Stimulated activated naive B cell treated with anti-CD40 and anti-IgM and Interleukin-4, amounts not matched to agents 10 μg/mL and 1 μg/mL and 100 μg/mL, for 72 hours (primary cell): ENCODE measurements around the gene SPTB.

Source experiments
- ATAC-seq, 2 donors: fragments of 150-1000 bp; cut with Tn5 transposase; replicated peaks; 2 replicates each; pipeline ENCODE4 v1.10.0; 2021; ENCODE audit warnings: moderate library complexity in 1 of 2
- DNase-seq: peaks from one replicate; pipeline ENCODE4 v3.0.0; 2021
- H3K27ac Mint-ChIP-seq: one replicate; pipeline ENCODE4 v1.8.0; 2022; ENCODE audit warnings: mild to moderate bottlenecking, mixed read lengths
- H3K27me3 Mint-ChIP-seq, 2 donors: one replicate each; pipeline ENCODE4 v1.8.0; 2022; ENCODE audit warnings: mixed read lengths in 2 of 2
- H3K36me3 Mint-ChIP-seq, 2 donors: one replicate each; pipeline ENCODE4 v1.8.0; 2022; ENCODE audit warnings: mixed read lengths in 2 of 2, mild to moderate bottlenecking in 1 of 2
- H3K4me1 Mint-ChIP-seq, 2 donors: one replicate each; pipeline ENCODE4 v1.8.0; 2022; ENCODE audit warnings: mixed read lengths in 2 of 2, mild to moderate bottlenecking in 1 of 2
- H3K4me3 Mint-ChIP-seq, 2 donors: one replicate each; pipeline ENCODE4 v1.8.0; 2022; ENCODE audit warnings: mild to moderate bottlenecking in 2 of 2, mixed read lengths in 2 of 2, moderate library complexity in 1 of 2
- H3K9me3 Mint-ChIP-seq, 2 donors: one replicate each; pipeline ENCODE4 v1.8.0; 2022; ENCODE audit warnings: mixed read lengths in 2 of 2, mild to moderate bottlenecking in 1 of 2

SPTB gene

GRCh38 chr14:64790478-64790877 is 89.2 kb downstream of the SPTB start:
- no peak for DNase-seq
- no peak for ATAC-seq
- H3K9me3 Mint-ChIP-seq = no peaks in the 10 kb centered on the region
- no peaks in the 10 kb centered on the region for H3K36me3 Mint-ChIP-seq
- no peak overlapping the region for H3K4me3 Mint-ChIP-seq
- no peaks in the 10 kb centered on the region for H3K4me1 Mint-ChIP-seq
- no peak overlapping the region for H3K27ac Mint-ChIP-seq
- H3K27me3 Mint-ChIP-seq = peaks cover 2 to 10% of the 10 kb centered on the region in 2 donors

GRCh38 chr14:64789696-64790095 is 90.0 kb downstream of the SPTB start:
- Mint-ChIP-seq H3K4me1 (no peaks in the 10 kb centered on the region), H3K27ac (no peak overlapping the region), H3K4me3 (no peak overlapping the region), H3K9me3 (no peaks in the 10 kb centered on the region), H3K27me3 (peaks cover 0 to 10% of the 10 kb centered on the region in 2 donors), H3K36me3 (no peaks in the 10 kb centered on the region)
- no peak for DNase-seq
- no peak for ATAC-seq

GRCh38 chr14:64788706-64789105 is 91.0 kb downstream of the SPTB start:
- H3K36me3 Mint-ChIP-seq = no peaks in the 10 kb centered on the region
- H3K4me3 Mint-ChIP-seq = no peak overlapping the region
- H3K4me1 Mint-ChIP-seq = no peaks in the 10 kb centered on the region
- DNase-seq (no peak), ATAC-seq (no peak)
- H3K27ac Mint-ChIP-seq = no peak overlapping the region
- no peaks in the 10 kb centered on the region for H3K9me3 Mint-ChIP-seq
- H3K27me3 Mint-ChIP-seq = peaks cover 0 to 10% of the 10 kb centered on the region in 2 donors

GRCh38 chr14:64787619-64788018 is 92.1 kb downstream of the SPTB start:
- Mint-ChIP-seq H3K4me3 (no peak overlapping the region), H3K4me1 (no peaks in the 10 kb centered on the region), H3K27me3 (peaks cover 0 to 10% of the 10 kb centered on the region in 2 donors), H3K9me3 (no peaks in the 10 kb centered on the region), H3K36me3 (no peaks in the 10 kb centered on the region), H3K27ac (no peak overlapping the region)
- no peak for ATAC-seq
- DNase-seq = no peak

GRCh38 chr14:64786296-64787149 is 93.2 kb downstream of the SPTB start:
- Mint-ChIP-seq H3K27me3 (peaks cover 0 to 10% of the 10 kb centered on the region in 2 donors), H3K27ac (no peak overlapping the region), H3K36me3 (no peaks in the 10 kb centered on the region), H3K4me1 (no peaks in the 10 kb centered on the region), H3K4me3 (no peak overlapping the region), H3K9me3 (no peaks in the 10 kb centered on the region)
- no peak for DNase-seq
- no peak for ATAC-seq

- Mint-ChIP-seq H3K4me3 (no peak overlapping the region), H3K9me3 (no peaks in the 10 kb centered on the region), H3K27ac (no peak overlapping the region), H3K27me3 (peaks cover 0 to 10% of the 10 kb centered on the region in 2 donors), H3K4me1 (no peaks in the 10 kb centered on the region), H3K36me3 (no peaks in the 10 kb centered on the region)
- no peak for DNase-seq
- ATAC-seq = no peak
These were observed 95.7 kb downstream of the SPTB start for GRCh38 chr14:64784006-64784405.

- Mint-ChIP-seq H3K36me3 (no peaks in the 10 kb centered on the region), H3K4me3 (no peak overlapping the region), H3K9me3 (no peaks in the 10 kb centered on the region), H3K27ac (no peak overlapping the region), H3K27me3 (peaks cover 0 to 7% of the 10 kb centered on the region in 2 donors), H3K4me1 (no peaks in the 10 kb centered on the region)
- ATAC-seq = no peak
- no peak for DNase-seq
These were observed 97.5 kb downstream of the SPTB start for GRCh38 chr14:64782196-64782595.

GRCh38 chr14:64779472-64779871 is 100.2 kb downstream of the SPTB start:
- H3K36me3 Mint-ChIP-seq = no peaks in the 10 kb centered on the region
- no peaks in the 10 kb centered on the region for H3K27me3 Mint-ChIP-seq
- DNase-seq = no peak
- H3K9me3 Mint-ChIP-seq = no peaks in the 10 kb centered on the region
- no peaks in the 10 kb centered on the region for H3K4me1 Mint-ChIP-seq
- H3K4me3 Mint-ChIP-seq = no peak overlapping the region
- ATAC-seq = no peak
- no peak overlapping the region for H3K27ac Mint-ChIP-seq

GRCh38 chr14:64778104-64778754 is 101.5 kb downstream of the SPTB start:
- ATAC-seq = no peak
- no peaks in the 10 kb centered on the region for H3K36me3 Mint-ChIP-seq
- no peak for DNase-seq

GRCh38 chr14:64777461-64777860 is 102.2 kb downstream of the SPTB start:
- Mint-ChIP-seq H3K27ac (no peak overlapping the region), H3K9me3 (no peaks in the 10 kb centered on the region), H3K36me3 (no peaks in the 10 kb centered on the region), H3K4me3 (no peak overlapping the region), H3K4me1 (no peaks in the 10 kb centered on the region), H3K27me3 (no peaks in the 10 kb centered on the region)
- ATAC-seq = no peak
- DNase-seq = no peak

More at GRCh38 chr14:64778104-64778754, 101.5 kb downstream of the SPTB start:
- H3K9me3 Mint-ChIP-seq = no peaks in the 10 kb centered on the region
- no peaks in the 10 kb centered on the region for H3K27me3 Mint-ChIP-seq
- H3K4me1 Mint-ChIP-seq = no peaks in the 10 kb centered on the region
- no peak overlapping the region for H3K4me3 Mint-ChIP-seq
- no peak overlapping the region for H3K27ac Mint-ChIP-seq

GRCh38 chr14:64775081-64775777 is 104.5 kb downstream of the SPTB start:
- Mint-ChIP-seq H3K27ac (no peak overlapping the region), H3K36me3 (no peaks in the 10 kb centered on the region), H3K9me3 (no peaks in the 10 kb centered on the region), H3K4me1 (no peaks in the 10 kb centered on the region), H3K27me3 (no peaks in the 10 kb centered on the region), H3K4me3 (no peak overlapping the region)
- no peak for ATAC-seq
- DNase-seq = no peak

GRCh38 chr14:64774272-64774671 is 105.4 kb downstream of the SPTB start:
- ATAC-seq (no peak), DNase-seq (no peak)
- Mint-ChIP-seq H3K4me1 (no peaks in the 10 kb centered on the region), H3K27ac (no peak overlapping the region), H3K4me3 (no peak overlapping the region), H3K9me3 (no peaks in the 10 kb centered on the region), H3K36me3 (no peaks in the 10 kb centered on the region), H3K27me3 (no peaks in the 10 kb centered on the region)

GRCh38 chr14:64773577-64773976 is 106.1 kb downstream of the SPTB start:
- H3K9me3 Mint-ChIP-seq = no peaks in the 10 kb centered on the region
- no peaks in the 10 kb centered on the region for H3K27me3 Mint-ChIP-seq
- no peaks in the 10 kb centered on the region for H3K36me3 Mint-ChIP-seq
- no peaks in the 10 kb centered on the region for H3K4me1 Mint-ChIP-seq
- H3K27ac Mint-ChIP-seq = no peak overlapping the region
- ATAC-seq (no peak), DNase-seq (no peak)
- no peak overlapping the region for H3K4me3 Mint-ChIP-seq

GRCh38 chr14:64773046-64773445 is 106.7 kb downstream of the SPTB start:
- no peak for ATAC-seq
- no peaks in the 10 kb centered on the region for H3K4me1 Mint-ChIP-seq

More at GRCh38 chr14:64773046-64773445, 106.7 kb downstream of the SPTB start:
- DNase-seq = no peak
- H3K36me3 Mint-ChIP-seq = no peaks in the 10 kb centered on the region
- H3K4me3 Mint-ChIP-seq = no peak overlapping the region
- H3K27ac Mint-ChIP-seq = no peak overlapping the region
- H3K9me3 Mint-ChIP-seq = no peaks in the 10 kb centered on the region
- no peaks in the 10 kb centered on the region for H3K27me3 Mint-ChIP-seq
